DMS114 treated with DMSO at 0.1 percent for 48 hours (cell line): Measurements from ENCODE around the gene FAM20C.

Source experiments
- DNase-seq: peaks from one replicate; lab custom pipeline; 2025; ENCODE audit not compliant: unreplicated experiment; lab: John Stamatoyannopoulos, UW

FAM20C gene

GRCh38 chr7:266851-267840 lies 74.8 kb downstream of the FAM20C start:
- DNase-seq, result no peak

DNA sequence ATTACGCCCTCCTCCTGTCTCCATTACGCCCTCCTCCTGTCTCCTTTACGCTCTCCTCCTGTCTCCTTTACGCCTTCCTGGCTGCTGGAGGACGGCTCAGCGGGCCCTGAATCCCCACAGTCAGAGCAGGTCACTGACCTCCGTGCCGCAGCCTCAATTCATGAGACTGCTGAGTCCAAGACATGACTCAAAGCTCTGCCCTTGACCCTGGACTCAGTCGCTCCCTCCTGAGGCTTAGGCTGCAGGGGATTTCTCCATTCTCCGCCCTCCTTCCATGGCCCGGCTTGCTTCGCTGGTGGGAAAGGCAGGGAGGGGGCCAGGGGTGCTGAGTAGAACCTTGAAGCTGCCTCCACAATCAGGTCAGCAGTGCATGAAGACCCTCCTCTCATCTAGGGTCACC lies 76.6 kb downstream of the FAM20C start:
- no peak for DNase-seq

GRCh38 chr7:269721-270120 lies 77.3 kb downstream of the FAM20C start:
- no peak for DNase-seq

DNA sequence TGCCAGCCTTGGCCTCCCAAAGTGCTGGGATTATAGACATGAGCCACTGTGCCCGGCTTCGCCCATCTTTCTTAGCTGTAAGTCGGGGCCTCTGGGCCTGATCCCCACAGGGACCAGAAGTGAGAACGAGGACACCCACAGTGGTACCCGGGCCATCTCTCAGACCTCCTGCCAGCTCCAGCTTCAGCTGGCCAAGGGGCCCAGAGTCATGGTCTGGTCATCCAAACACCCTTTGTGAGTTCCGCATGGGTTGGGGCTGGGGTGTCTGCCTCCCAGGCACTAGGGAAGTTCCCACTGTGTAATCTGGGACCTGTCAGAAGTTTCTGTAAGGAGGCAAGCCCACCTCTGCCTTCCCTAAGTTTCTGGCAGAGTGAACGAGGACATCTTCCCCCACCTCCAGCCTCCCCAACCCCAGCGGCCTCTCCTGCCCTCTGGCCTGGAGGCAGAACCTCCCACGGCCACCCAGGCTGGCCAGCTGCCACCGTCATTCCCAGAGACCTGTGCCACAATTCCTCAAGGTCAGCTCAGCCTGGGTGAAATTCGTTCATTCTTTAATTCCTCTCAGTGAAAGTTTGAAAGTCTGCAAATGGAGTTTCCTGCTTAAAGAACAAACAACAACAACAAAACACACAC lies 78.1 kb downstream of the FAM20C start:
- DNase-seq, result no peak

GRCh38 chr7:271266-272107 lies 79.1 kb downstream of the FAM20C start:
- DNase-seq, result no peak

DNA sequence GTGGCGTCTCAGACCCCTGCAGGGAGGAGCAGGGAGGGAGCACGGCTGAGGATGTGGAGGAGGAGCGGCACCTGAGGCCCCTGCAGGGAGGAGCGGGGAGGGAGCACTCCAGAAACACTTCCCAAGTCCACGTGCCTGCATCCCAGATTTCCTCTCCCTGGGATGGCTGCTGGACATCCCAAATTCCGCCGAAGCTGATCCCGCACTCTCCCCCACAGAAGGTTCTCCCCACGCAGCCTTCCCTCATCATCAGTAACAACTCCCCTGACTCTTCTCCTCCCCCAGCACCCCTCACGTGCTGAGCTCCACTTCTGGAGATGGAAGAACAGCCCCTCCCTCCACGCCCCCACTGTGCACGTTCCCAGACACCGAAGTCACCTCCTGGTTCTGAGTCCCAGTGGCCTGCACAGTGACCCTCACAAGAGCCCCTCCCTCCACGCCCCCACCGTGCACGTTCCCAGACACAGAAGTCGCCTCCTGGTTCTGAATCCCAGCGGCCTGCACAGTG lies 79.8 kb downstream of the FAM20C start:
- DNase-seq, result no peak

DNA sequence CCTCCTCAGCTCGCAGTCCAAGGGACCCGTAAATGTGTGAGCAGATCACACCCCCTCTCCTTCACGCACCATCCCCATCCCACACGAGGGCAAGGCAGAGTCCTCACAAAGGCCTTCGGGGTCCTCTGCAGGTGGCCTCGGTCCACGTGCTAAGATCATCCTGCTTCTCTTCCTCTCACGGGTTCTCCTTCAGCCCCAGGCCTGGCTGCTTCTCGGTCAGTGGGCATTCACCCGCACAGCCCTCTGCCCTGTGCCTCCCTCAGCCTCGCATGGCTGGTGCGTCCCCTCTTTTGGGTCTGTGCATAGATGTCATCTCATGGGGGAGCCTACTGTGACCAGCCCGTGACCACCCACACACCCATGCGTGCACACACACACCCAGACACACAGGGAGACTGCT lies 80.3 kb downstream of the FAM20C start:
- no peak for DNase-seq

DNA sequence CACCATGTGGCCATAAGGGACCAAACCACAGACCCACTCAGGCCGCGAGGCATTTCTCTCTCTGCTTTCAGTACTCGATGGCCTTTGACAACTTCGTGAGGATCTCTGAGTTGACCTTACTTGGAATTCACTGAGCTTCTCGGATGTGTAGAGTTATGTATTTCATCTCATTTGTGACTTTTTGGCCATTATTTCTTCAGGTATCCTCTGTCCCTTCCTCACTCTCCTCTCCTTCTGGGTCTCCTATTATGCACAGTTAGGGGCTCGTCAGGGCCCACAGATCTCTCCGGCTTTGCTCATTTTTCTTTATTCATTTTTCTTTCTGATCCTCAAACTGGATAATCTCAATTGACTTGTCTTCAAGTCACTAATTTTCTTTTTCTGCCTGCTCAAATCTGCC lies 81.0 kb downstream of the FAM20C start:
- DNase-seq, result no peak

- DNase-seq, result no peak
These were observed 81.9 kb downstream of the FAM20C start for GRCh38 chr7:274266-274665.

DNA sequence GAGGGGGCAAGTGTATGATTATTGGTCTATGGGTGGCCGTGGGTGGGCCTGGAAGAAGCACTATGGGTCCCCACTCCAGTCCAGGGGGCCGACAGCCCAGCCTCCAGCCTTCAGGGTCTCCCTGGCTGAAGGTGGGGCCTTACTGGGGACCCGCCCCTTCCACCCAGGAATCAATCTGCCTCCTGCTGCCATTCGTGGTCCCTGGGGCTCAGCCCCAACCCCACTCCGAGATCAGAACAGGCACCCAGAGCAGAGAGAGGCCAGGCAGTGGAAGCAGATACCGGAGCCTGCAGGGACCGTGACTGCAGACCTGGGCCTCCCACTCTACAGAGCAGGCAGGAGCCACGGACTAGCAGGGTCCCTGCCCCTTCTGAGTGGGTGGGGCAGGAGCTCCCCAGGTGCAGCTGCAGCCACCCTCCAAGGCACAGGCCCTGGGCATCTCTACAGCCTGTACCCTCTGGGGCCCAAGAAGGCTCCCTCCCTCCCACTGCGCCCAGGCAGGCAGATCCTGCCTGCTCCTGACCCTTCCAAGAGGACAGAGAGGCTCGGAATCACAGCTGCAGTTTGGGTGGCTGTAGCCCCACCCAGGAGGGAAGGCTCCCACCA lies 84.0 kb downstream of the FAM20C start:
- no peak for DNase-seq

DNA sequence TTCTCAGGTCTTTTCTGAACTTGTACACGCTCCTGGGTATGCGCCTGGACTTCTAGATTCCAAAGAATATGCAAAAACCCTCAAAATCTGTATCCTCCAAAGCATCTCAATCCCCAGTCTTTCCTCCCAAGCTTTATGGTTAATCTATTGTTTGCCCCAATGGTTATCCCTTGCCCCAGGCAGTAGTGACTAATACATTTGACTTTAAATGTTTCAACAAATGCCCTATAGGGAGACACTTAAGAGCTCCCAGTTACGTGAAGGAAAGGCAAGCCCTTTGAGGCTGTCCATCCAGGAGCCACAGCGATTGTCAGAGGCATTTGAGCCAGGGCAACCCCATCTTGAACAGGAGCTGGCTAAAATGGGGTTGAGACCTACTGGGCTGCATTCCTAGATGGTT lies 84.9 kb downstream of the FAM20C start:
- no peak for DNase-seq

DNA sequence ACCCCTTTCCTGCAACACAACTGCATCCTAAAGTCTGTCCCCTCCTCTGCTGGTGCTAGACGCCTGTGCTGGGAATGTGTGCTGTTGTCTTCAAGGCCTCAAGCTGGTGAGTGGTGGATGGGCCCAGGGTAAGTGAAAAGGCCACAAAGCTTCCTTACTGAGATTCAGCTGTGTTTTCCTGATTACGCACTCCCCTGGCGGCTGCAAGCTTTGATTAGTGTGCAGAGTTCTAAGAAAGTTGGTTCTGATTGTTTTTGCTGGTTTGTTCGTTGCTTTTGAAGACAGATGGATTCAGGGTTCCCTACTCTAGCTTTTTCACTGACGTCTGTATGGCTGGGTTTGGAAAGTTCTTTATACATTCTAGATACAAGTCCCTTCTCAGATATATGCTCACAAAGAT lies 85.7 kb downstream of the FAM20C start:
- DNase-seq, result no peak

DNA sequence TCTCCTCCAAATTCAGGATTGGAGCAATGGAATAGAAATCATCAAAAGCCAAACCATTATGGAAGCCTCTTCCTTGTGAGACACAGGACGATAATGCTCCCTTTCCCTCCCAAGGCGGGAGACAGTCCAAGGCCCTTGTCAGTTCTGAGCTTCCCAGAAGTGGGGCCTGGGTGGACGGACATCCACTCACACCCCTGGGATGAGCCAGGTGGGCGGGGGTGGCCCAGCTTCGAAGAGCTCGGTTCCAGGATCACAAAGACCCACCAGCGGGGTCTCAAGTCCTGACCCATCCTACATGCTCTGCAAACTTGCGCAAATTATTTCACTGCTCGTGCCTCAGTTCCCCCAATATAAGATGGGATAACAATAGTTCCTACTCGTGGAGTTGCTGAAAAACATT lies 87.5 kb downstream of the FAM20C start:
- DNase-seq, result no peak

DNA sequence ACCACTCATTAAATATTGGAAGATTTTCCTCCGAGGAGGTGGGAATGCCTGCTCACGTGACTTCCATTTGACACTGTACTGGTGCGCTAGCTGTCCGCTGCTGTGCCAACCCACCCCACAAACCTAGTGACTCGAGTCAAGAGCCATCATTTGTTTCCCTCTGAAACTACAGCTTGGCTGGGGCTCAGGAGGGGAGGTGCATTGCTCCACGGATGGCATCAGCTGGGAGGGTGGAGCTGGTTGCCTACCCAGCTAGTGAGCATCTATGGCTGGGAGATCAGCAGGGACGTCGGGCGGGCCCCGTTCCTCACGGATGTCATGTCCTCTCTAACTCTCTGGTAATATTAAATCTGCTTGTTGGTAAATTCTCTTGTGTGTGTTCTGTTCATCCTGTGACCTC lies 88.1 kb downstream of the FAM20C start:
- DNase-seq, result no peak

- DNase-seq, result no peak
These were observed 89.3 kb downstream of the FAM20C start for GRCh38 chr7:281637-282036.

- DNase-seq, result no peak
These were observed 90.2 kb downstream of the FAM20C start for GRCh38 chr7:282621-283020.

DNA sequence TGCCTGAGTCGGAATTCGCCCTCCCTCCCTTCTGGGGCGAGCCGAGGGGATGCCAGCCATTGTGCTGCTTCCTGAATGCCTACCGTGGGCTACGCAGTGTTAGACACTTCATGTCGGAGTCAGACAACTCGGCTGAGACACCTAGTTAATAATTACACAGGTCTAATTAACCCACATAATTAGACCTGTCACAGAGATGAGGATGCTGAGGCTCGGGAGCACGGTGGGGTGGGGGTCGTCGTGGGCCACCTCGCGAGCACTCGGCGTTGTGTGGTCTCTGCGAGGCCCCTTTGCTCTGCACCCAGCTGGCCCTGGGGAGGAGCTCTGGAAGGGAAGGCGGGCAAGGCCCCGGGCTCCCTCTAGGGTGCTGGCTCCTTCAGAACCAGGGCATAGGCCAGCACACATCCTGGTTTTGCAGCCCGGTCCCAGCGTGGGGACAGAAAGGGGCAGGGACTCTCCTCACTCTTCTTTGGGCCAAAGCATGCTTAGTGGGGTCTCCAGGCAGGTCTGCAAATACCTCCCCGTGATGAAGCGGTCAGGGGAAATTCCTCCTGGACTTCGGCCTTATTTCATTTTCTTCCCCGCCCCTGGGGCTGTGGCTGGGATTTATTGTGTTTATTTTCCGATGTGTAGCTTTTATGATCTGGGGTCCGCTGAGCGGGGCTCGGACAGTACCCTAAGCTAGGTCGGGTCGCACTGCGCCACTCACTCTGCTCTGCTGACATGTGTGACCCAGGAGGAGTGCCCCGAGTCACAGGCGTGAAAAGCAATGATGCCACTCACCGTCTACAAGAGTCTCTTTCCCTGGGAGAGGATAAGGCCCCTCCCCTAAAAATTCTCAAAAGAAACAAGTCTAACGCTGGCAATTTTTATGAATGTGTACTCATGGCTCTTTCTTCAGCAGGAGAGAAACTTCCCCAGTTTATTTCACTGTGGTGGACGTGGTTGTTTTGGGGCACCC lies 92.7 kb downstream of the FAM20C start:
- no peak for DNase-seq

- DNase-seq, result no peak
These were observed 93.4 kb downstream of the FAM20C start for GRCh38 chr7:285731-286130.

GRCh38 chr7:286266-286665 lies 93.9 kb downstream of the FAM20C start:
- DNase-seq, result no peak

- no peak for DNase-seq
These were observed 96.3 kb downstream of the FAM20C start for GRCh38 chr7:288671-289101.
